HG03565 (cell line): Measurements from ENCODE around the gene WDR27.
A peak's percentile ranks its signal among the peaks of the same experiment; 100 is the strongest.
"Not testable (repeated sequence)": the region's sequence is repeated elsewhere in the genome, so short reads cannot be mapped to it uniquely, and the experiment has no call there.

Experiments
- ATAC-seq: cut with Tn5 transposase; IDR thresholded peaks from one replicate; pipeline ENCODE4 v1.9.1; 2021; ENCODE audit warnings: mild to moderate bottlenecking, moderate library complexity; ENCODE audit not compliant: unreplicated experiment

WDR27 gene

GRCh38 chr6:169618526-169619490 is 83.0 kb downstream of the WDR27 start:
- ATAC-seq = no peak

GRCh38 chr6:169617562-169617961 is 84.3 kb downstream of the WDR27 start:
- ATAC-seq = no peak

- ATAC-seq = not testable (repeated sequence)
These were observed 93.2 kb downstream of the WDR27 start for GRCh38 chr6:169608609-169609008.

- ATAC-seq = no peak
These were observed 97.8 kb downstream of the WDR27 start for GRCh38 chr6:169604076-169604475.

GRCh38 chr6:169601129-169601528 is 100.7 kb downstream of the WDR27 start:
- ATAC-seq = not testable (repeated sequence)

GRCh38 chr6:169592558-169592957 is 109.3 kb downstream of the WDR27 start:
- ATAC-seq = no peak

GRCh38 chr6:169591616-169592015 is 110.2 kb downstream of the WDR27 start:
- ATAC-seq = no peak

- no peak for ATAC-seq
These were observed 111.4 kb downstream of the WDR27 start for GRCh38 chr6:169590376-169590939.

- peak; percentile 49 for ATAC-seq
These were observed 112.1 kb downstream of the WDR27 start for GRCh38 chr6:169589699-169590257.

GRCh38 chr6:169589293-169589692 is 112.5 kb downstream of the WDR27 start:
- peak; percentile 89 for ATAC-seq

- ATAC-seq = no peak
These were observed 113.9 kb downstream of the WDR27 start for GRCh38 chr6:169587975-169588374.

GRCh38 chr6:169583886-169584541 is 117.8 kb downstream of the WDR27 start:
- no peak for ATAC-seq

- no peak for ATAC-seq
These were observed 122.3 kb downstream of the WDR27 start for GRCh38 chr6:169579407-169580111.

GRCh38 chr6:169577974-169578373 is 123.9 kb downstream of the WDR27 start:
- no peak for ATAC-seq

GRCh38 chr6:169577236-169577635 is 124.6 kb downstream of the WDR27 start:
- ATAC-seq = no peak

GRCh38 chr6:169575821-169576220 is 126.0 kb downstream of the WDR27 start:
- no peak for ATAC-seq

- no peak for ATAC-seq
These were observed 126.5 kb downstream of the WDR27 start for GRCh38 chr6:169575365-169575764.

GRCh38 chr6:169574420-169574819 is 127.4 kb downstream of the WDR27 start:
- ATAC-seq = no peak

- ATAC-seq = no peak
These were observed 127.9 kb downstream of the WDR27 start for GRCh38 chr6:169573883-169574282.

GRCh38 chr6:169571123-169571962 is 130.5 kb downstream of the WDR27 start:
- ATAC-seq = no peak
